Measurements from ENCODE around the gene GAS6. TPM values are rescaled to one million over a fixed set of nuclear protein-coding genes. Genes with fewer than 3 reads are reported as not detected.

Gene GAS6
- total RNA-seq, 4 donors from 2014 or later, result 34.5 to 148 (median 79.7) TPM

- no peak for TF ChIP-seq CTCF (IDR thresholded peaks at IDR 0.05; ENCODE audit: low read depth)
Observed at GRCh38 chr13:113897966-113898365, 34.1 kb upstream of the GAS6 start.

GRCh38 chr13:113897161-113897560, 33.3 kb upstream of the GAS6 start:
- no peak for TF ChIP-seq CTCF (IDR thresholded peaks at IDR 0.05; ENCODE audit: low read depth)

- no peak for TF ChIP-seq CTCF (IDR thresholded peaks at IDR 0.05; ENCODE audit: low read depth)
Observed at GRCh38 chr13:113895436-113895835, 31.6 kb upstream of the GAS6 start.

- TF ChIP-seq CTCF (IDR thresholded peaks at IDR 0.05; ENCODE audit: low read depth), result no peak
Observed at GRCh38 chr13:113890774-113891480, 27.1 kb upstream of the GAS6 start.

GRCh38 chr13:113889467-113889866, 25.6 kb upstream of the GAS6 start:
- no peak for TF ChIP-seq CTCF (IDR thresholded peaks at IDR 0.05; ENCODE audit: low read depth)

- no peak for TF ChIP-seq CTCF (IDR thresholded peaks at IDR 0.05; ENCODE audit: low read depth)
Observed at GRCh38 chr13:113888701-113889330, 24.9 kb upstream of the GAS6 start.

GRCh38 chr13:113887700-113888201, 23.9 kb upstream of the GAS6 start:
- no peak for TF ChIP-seq CTCF (IDR thresholded peaks at IDR 0.05; ENCODE audit: low read depth)
